ENCODE results near the gene MUC5B. TPM values are rescaled to one million over a fixed set of nuclear protein-coding genes. Genes with fewer than 3 reads are reported as not detected.

The MUC5B gene
- total RNA-seq, 1 donor from 2014 or later = not detected

GRCh38 chr11:1267441-1268100 is 44.7 kb downstream of the MUC5B start:
- no peak for TF ChIP-seq CTCF (IDR thresholded peaks at IDR 0.05; ENCODE audit: unreplicated experiment)
- H3K4me1 Mint-ChIP-seq (ENCODE audit: low read depth) = peaks cover 2% of the 10 kb centered on the region
- peaks cover 8% of the 10 kb centered on the region for H3K9me3 Mint-ChIP-seq (ENCODE audit: low read depth)
- H3K36me3 Mint-ChIP-seq (ENCODE audit: insufficient read depth) = peaks cover 3% of the 10 kb centered on the region
- H3K27me3 Mint-ChIP-seq = no peaks in the 10 kb centered on the region
- DNase-seq (ENCODE audit: low spot score, unreplicated experiment) = no peak
- H3K27ac Mint-ChIP-seq = no peak overlapping the region
- H3K4me3 Mint-ChIP-seq (ENCODE audit: low read depth) = no peak overlapping the region

GRCh38 chr11:1269957-1270356 is 47.1 kb downstream of the MUC5B start:
- H3K9me3 Mint-ChIP-seq (ENCODE audit: low read depth) = peaks cover 2% of the 10 kb centered on the region
- no peak for DNase-seq (ENCODE audit: low spot score, unreplicated experiment)
- H3K27ac Mint-ChIP-seq = no peak overlapping the region
- no peaks in the 10 kb centered on the region for H3K27me3 Mint-ChIP-seq
- no peak for TF ChIP-seq CTCF (IDR thresholded peaks at IDR 0.05; ENCODE audit: unreplicated experiment)
- H3K4me1 Mint-ChIP-seq (ENCODE audit: low read depth) = no peaks in the 10 kb centered on the region
- no peak overlapping the region for H3K4me3 Mint-ChIP-seq (ENCODE audit: low read depth)
- peaks cover 3% of the 10 kb centered on the region for H3K36me3 Mint-ChIP-seq (ENCODE audit: insufficient read depth)

GRCh38 chr11:1270476-1270875 is 47.6 kb downstream of the MUC5B start:
- no peak for DNase-seq (ENCODE audit: low spot score, unreplicated experiment)
- Mint-ChIP-seq H3K27me3 (no peaks in the 10 kb centered on the region), H3K4me1 (ENCODE audit: low read depth) (no peaks in the 10 kb centered on the region), H3K27ac (no peak overlapping the region), H3K4me3 (ENCODE audit: low read depth) (no peak overlapping the region), H3K9me3 (ENCODE audit: low read depth) (no peaks in the 10 kb centered on the region), H3K36me3 (ENCODE audit: insufficient read depth) (peaks cover 3% of the 10 kb centered on the region)
- no peak for TF ChIP-seq CTCF (IDR thresholded peaks at IDR 0.05; ENCODE audit: unreplicated experiment)

- DNase-seq (ENCODE audit: low spot score, unreplicated experiment) = no peak
- Mint-ChIP-seq H3K4me3 (ENCODE audit: low read depth) (no peak overlapping the region), H3K27me3 (no peaks in the 10 kb centered on the region), H3K36me3 (ENCODE audit: insufficient read depth) (peaks cover 3% of the 10 kb centered on the region), H3K9me3 (ENCODE audit: low read depth) (no peaks in the 10 kb centered on the region), H3K27ac (no peak overlapping the region), H3K4me1 (ENCODE audit: low read depth) (no peaks in the 10 kb centered on the region)
- TF ChIP-seq CTCF (IDR thresholded peaks at IDR 0.05; ENCODE audit: unreplicated experiment) = no peak
Observed at GRCh38 chr11:1271002-1271401, 48.1 kb downstream of the MUC5B start.

GRCh38 chr11:1271406-1271805 is 48.5 kb downstream of the MUC5B start:
- Mint-ChIP-seq H3K27ac (no peak overlapping the region), H3K4me1 (ENCODE audit: low read depth) (no peaks in the 10 kb centered on the region), H3K4me3 (ENCODE audit: low read depth) (no peak overlapping the region), H3K27me3 (no peaks in the 10 kb centered on the region), H3K36me3 (ENCODE audit: insufficient read depth) (peaks cover 4% of the 10 kb centered on the region), H3K9me3 (ENCODE audit: low read depth) (no peaks in the 10 kb centered on the region)
- TF ChIP-seq CTCF (IDR thresholded peaks at IDR 0.05; ENCODE audit: unreplicated experiment) = no peak
- no peak for DNase-seq (ENCODE audit: low spot score, unreplicated experiment)

Data from progenitor cell of endocrine pancreas (in vitro differentiated cells).